GM19351 (cell line): ENCODE results near the gene NCOR1.
"Not testable (repeated sequence)": the region's sequence is repeated elsewhere in the genome, so short reads cannot be mapped to it uniquely, and the experiment has no call there.

ENCODE experiments used
- ATAC-seq: cut with Tn5 transposase; IDR thresholded peaks from one replicate; pipeline ENCODE4 v1.9.1; 2021; ENCODE audit warnings: mild to moderate bottlenecking, moderate library complexity; ENCODE audit not compliant: unreplicated experiment

Gene NCOR1

GRCh38 chr17:16101440-16101839 is 113.9 kb downstream of the NCOR1 start:
- no peak for ATAC-seq

GRCh38 chr17:16100737-16101400 is 114.5 kb downstream of the NCOR1 start:
- no peak for ATAC-seq

- no peak for ATAC-seq
These were observed 123.6 kb downstream of the NCOR1 start for GRCh38 chr17:16091773-16092172.

GRCh38 chr17:16086957-16087356 is 128.4 kb downstream of the NCOR1 start:
- ATAC-seq = no peak

- ATAC-seq = no peak
These were observed 130.2 kb downstream of the NCOR1 start for GRCh38 chr17:16085066-16085699.

GRCh38 chr17:16083223-16083622 is 132.1 kb downstream of the NCOR1 start:
- ATAC-seq = no peak

- no peak for ATAC-seq
These were observed 133.7 kb downstream of the NCOR1 start for GRCh38 chr17:16081507-16082087.

GRCh38 chr17:16080366-16080765 is 135.0 kb downstream of the NCOR1 start:
- no peak for ATAC-seq

GRCh38 chr17:16075949-16076348 is 139.4 kb downstream of the NCOR1 start:
- no peak for ATAC-seq

- ATAC-seq = no peak
These were observed 140.9 kb downstream of the NCOR1 start for GRCh38 chr17:16074423-16074822.

- no peak for ATAC-seq
These were observed 141.5 kb downstream of the NCOR1 start for GRCh38 chr17:16073845-16074244.

- no peak for ATAC-seq
These were observed 143.3 kb downstream of the NCOR1 start for GRCh38 chr17:16072031-16072430.

GRCh38 chr17:16068323-16068722 is 147.0 kb downstream of the NCOR1 start:
- ATAC-seq = no peak

- ATAC-seq = no peak
These were observed 149.2 kb downstream of the NCOR1 start for GRCh38 chr17:16066125-16066524.

GRCh38 chr17:16061631-16062030 is 153.7 kb downstream of the NCOR1 start:
- ATAC-seq = no peak

- ATAC-seq = not testable (repeated sequence)
These were observed 160.2 kb downstream of the NCOR1 start for GRCh38 chr17:16055139-16055538.

- no peak for ATAC-seq
These were observed 162.8 kb downstream of the NCOR1 start for GRCh38 chr17:16052486-16052885.

- no peak for ATAC-seq
These were observed 164.5 kb downstream of the NCOR1 start for GRCh38 chr17:16050844-16051243.

GRCh38 chr17:16048811-16049449 is 166.4 kb downstream of the NCOR1 start:
- no peak for ATAC-seq

- no peak for ATAC-seq
These were observed 168.4 kb downstream of the NCOR1 start for GRCh38 chr17:16046966-16047365.

GRCh38 chr17:16044487-16044886 is 170.8 kb downstream of the NCOR1 start:
- ATAC-seq = no peak

- no peak for ATAC-seq
These were observed 174.6 kb downstream of the NCOR1 start for GRCh38 chr17:16040710-16041251.
